Adrenal gland (tissue), 5 donors: ENCODE data around the gene CDH4.

ENCODE experiments used
- CTCF ChIP-seq, 6 experiments: fragments of 450-650 bp in 4 of 6; fragments of 200-600 bp in 2 of 6; sonication (generic) in 1 of 6; IDR thresholded peaks; 1 replicate in 5 of 6; 2 replicates in 1 of 6; pipeline versions ENCODE4 v1.5.1 to v1.8.0; 2016 to 2021; ENCODE audit warnings: antibody characterized with exemption in 6 of 6, mild to moderate bottlenecking in 2 of 6, moderate library complexity in 1 of 6
- POLR2A ChIP-seq, 2 donors: fragments of 450-650 bp; IDR thresholded peaks; one replicate each; pipeline ENCODE4 v1.6.1; 2017; ENCODE audit warnings: antibody characterized with exemption in 2 of 2, mild to moderate bottlenecking in 2 of 2, moderate library complexity in 1 of 2
- donor health status: DM: no; HTN: no; CAD: no.

DNA sequence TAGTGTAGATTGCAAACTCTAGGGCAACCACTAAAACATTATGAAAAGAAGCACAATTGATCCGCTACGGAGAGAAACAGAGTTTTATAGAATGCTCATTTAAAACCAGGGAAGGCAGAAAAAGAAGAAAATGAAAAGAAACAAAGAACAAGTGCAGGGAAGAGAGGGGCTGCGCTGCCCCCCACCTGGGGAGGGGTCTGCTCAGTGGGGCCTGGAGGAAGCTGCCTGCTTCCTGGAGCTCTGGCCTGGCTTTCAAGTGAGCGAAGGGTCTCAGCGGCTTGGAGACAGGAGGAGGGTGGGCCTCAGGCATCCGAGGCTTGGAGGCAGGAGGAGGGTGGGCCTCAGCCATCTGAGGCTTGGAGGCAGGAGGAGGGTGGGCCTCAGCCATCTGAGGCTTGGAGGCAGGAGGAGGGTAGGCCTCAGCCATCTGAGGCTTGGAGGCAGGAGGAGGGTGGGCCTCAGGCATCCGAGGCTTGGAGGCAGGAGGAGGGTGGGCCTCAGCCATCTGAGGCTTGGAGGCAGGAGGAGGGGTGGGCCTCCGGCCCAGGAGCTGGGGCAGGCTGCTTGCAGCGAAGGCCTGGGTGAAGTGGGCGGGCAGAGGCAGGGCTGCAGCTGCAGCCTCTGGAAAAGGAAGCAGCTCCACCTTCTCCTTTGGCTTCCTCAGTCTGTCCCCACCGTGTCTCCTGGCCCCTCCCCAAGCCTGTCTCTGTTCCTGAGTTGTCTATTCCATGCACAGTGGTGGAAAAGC is 407.4 kb downstream of the CDH4 start:
- TF ChIP-seq CTCF (IDR thresholded peaks at IDR 0.05), result no peak
- TF ChIP-seq POLR2A (IDR thresholded peaks at IDR 0.05), result no peak
